HG03064 (cell line): ENCODE results near the gene CEP164.

Source experiments
- ATAC-seq: cut with Tn5 transposase; IDR thresholded peaks from one replicate; pipeline ENCODE4 v1.9.1; 2021; ENCODE audit warnings: low read depth; ENCODE audit not compliant: unreplicated experiment

The CEP164 gene

DNA sequence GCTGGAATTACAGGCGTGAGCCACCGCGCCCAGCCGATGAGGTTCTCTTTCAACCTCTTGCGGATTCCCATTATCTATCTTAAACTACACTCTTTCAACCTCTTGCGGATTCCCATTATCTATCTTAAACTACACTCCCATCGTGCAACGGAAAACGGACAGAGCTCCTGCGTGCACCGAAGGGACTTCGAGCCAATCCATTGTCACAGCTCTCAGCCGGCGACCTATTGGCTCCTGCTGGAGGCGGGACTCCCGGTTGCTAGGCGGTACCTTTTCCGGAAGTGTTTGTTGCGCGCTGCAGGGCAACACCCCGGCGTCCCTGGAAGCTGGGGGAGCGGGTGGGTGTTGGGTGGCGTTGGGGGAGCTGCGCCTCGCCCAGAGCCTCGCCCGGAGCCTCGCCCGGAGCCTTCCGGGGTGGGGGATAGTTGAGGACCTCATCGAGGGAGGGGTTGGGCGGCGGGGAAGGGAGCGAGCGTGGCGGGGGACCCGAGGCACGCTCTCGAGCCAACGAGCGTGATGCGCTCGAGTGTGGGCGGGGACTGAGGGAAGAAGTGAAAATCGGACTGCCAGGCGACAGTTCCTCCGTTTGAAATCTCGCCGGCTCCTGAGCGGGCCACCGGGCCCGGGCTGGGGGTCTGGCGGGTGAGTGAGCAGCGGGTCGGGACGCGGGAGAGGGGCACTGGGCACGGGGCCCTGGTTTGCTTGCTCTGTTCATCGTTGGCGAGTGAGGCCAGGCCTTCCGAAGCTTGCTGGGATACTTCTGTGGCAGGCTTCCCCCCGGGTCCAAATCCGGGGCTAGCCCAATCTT, at the start of gene CEP164:
TSS of gene CEP164 (plus strand) at position 288 of the 808 bp plus-strand sequence. CDS start 10,733 bp downstream, outside the sequence.
- peak; percentile 96 for ATAC-seq

DNA sequence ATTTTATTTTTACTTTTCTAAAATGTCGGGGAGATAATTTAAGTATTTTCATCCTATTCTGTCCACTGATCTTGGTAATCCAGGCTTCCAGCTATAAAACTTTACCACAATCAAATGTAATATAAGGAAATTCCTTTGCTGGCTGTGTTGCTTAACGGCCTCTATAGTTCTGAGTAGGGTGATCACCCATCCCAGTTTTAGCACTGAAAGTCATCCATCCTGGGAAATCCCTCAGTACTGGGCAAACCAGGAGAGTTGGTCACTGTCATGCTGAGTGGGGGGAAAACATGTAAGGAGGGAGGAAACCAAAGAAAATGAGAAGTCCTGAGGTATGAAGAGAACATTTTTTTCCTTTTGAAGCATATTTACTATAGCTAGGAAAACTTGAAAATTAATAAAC, 49.3 kb upstream of the CEP164 start:
- no peak for ATAC-seq

DNA sequence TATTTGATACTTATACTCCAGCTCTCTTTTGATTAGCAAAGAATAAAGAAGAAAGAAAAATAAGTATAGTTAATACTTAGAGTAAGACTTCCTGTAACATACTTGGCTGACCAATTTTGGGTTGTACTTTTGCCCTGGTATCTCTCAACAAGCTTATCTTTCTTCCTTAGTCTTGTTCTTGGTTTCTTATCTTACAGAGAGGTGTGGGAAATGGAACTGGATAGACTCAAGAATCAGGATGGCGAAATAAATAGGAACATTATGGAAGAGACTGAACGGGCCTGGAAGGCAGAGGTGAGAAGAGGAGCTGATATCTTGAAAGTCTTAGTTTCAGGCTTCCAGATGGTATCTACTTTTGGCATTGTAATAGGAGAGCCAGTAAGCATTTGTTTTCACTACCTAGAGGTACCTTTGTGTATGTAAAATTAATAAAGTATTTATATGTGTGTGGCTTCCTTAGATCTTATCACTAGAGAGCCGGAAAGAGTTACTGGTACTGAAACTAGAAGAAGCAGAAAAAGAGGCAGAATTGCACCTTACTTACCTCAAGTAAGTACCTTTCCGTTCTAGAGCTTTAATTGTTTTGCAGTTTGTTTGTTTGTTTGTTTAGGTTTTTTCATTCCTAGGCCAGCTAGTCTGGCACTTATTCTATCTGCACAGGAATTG, 47.8 kb upstream of the CEP164 start:
- ATAC-seq, result no peak

DNA sequence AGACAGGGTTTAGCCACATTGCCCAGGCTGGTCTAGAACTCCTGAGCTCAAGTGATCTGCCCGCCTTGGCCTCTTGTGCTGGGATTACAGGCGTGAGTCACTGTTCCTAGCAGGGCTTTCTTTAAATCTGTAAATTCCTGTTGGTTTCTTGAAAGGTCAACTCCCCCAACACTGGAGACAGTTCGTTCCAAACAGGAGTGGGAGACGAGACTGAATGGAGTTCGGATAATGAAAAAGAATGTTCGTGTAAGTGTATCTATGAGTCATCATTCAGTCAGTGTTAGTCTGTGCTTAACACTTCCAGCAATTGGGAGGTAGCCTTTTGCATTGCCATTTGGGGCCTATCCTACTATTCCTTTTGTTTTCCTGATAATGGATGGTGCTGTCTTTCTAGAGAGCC, 46.5 kb upstream of the CEP164 start:
- ATAC-seq, result no peak

DNA sequence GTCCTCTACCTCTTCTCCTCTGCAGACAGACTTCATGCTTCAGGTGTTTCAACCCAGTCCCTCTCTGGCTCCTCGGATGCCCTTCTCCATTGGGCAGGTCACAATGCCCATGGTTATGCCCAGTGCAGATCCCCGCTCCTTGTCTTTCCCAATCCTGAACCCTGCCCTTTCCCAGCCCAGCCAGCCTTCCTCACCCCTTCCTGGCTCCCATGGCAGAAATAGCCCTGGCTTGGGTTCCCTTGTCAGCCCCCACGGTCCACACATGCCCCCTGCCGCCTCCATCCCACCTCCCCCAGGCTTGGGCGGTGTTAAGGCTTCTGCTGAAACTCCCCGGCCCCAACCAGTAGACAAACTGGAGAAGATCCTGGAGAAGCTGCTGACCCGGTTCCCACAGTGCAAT, 45.8 kb upstream of the CEP164 start:
- no peak for ATAC-seq

DNA sequence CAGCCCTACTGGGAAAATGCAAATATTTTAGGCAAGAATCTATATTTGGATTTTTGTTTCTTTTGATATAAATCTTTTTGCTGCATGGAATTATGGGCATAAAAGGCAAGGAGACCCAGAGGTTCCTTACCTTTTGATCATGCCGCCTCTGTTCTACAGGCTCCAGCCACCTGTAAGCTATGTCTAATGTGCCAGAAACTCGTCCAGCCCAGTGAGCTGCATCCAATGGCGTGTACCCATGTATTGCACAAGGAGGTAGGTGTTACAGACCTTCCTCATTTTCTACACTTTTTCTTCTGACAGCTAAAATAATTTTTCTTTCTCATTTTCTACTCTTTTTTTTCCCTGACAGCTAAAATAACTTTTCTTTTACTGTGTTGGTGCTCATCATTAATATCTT, 44.7 kb upstream of the CEP164 start:
- ATAC-seq, result no peak

DNA sequence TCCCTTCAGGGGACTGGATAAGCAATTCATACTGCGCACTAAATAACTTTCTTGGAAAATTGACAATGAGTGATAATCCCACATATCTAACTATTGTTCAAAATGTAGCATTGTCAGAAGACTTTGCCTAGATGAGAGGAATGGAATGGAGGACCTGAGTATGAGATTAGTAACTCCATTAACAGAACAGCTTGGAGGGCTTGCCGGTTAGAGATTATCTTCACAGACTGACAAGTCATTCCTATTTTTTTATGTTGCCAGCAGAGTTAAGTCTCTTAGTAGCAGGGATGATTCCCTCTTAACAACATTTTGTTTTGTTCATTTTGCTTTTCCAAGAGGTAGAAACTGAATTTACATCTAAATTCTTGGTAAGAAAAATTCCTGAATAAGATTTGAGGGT, 43.6 kb upstream of the CEP164 start:
- ATAC-seq, result no peak

DNA sequence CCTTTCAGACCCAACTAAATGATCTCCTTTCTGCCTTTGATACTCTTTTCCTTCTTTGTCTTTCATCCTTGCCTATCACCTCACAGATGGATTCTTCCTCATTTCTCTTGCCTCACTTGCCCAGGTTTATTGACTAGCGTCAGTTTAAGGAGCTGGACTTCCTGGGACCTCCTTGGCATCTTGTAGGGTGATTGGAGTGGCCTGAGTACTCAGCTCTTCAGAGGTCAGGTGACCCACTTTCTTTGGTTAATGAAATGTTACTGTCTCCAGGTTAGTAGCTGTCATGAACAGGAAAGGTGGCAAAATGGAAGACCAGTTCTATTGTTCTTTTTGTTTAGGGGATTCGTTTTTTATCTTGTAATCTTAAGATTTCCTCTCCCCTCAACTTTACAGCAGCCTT, 41.1 kb upstream of the CEP164 start:
- no peak for ATAC-seq

DNA sequence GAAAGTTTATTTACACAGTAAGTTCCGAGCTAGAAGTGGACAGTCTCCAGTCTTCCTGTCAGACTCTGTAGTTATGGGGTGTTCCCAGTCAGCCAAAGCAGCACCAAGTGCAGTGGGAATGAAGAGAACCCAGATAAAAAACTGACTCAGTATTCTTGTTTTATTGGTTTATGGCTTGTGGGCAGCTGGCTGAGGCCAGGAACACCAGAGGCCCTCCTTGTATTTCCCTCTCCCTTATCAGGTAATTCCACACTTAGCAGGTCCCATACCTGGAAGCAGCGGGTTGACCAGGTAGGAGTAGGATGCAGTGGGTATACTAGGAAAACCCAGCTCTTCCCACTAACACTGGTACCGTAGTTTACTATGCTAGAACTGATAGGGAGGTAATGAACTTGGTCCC, 40.0 kb upstream of the CEP164 start:
- ATAC-seq, result no peak

DNA sequence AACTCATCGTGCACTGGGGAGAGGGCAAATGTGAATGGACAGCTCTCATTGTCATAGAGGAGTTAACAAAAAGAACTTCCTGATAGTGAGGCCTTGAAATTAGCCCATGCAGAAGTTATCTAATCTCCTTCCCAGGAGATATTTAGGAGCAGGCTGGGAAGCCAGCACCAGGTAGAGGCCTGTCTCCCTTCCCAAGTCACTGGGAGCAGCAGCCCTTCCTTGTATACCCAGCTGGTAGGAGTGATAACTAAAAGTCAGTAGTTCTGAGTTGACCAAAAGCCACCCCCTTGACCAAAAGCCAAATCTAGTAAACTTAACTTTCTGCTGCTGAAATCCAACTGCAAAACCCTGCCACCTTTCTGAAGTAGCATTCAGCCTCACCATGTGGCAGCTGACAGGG, 37.9 kb upstream of the CEP164 start:
- no peak for ATAC-seq

DNA sequence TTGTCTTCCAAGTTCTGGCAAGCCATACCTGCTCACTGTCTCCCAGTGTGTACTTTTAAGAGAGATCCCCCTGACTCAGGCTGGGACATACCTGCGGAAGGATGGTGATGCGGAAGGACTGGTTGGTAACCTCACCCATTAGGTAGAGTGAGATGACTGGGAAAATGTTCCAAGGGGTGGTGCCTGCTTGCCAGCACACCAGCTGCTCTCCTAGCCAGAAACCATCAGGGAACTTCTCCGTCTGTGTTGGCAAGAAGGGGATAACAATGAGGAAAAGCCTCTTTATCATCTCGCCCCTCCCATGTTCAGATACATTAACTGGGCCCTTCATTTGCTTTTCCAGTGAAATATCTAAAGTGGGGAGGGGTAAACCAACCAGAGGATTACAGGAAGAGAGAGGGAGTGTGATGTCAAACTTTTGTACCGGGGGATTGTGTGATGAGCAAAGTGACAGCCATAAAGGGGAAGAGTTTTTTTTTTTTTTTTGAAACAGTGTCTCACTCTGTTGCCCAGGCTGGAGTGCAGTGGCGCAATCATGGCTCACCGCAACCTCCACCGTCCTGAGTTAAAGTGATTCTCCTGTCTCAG, 36.8 kb upstream of the CEP164 start, which contains the start of gene BACE1-AS:
TSS of gene BACE1-AS (plus strand) at position 538 of the 588 bp plus-strand sequence.
- no peak for ATAC-seq

DNA sequence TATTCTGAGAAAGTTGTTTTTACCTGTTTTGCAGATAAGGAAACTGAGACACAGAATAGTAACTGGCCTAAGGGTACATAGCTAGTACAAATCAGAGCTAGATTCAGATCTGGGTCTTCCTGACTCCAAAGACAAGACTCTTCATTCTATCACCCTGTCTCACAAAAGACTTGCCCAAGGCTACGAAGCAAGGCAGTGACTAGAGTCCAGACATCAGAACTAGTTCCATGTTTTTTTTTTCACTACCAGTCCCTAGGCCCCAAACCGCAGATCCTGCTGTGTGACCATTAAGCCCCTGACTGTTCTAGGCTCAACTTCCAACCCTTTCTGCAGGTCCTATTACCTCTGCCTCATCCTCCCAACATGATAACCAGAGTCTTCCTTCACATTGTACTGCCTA, 35.0 kb upstream of the CEP164 start:
- ATAC-seq, result no peak

DNA sequence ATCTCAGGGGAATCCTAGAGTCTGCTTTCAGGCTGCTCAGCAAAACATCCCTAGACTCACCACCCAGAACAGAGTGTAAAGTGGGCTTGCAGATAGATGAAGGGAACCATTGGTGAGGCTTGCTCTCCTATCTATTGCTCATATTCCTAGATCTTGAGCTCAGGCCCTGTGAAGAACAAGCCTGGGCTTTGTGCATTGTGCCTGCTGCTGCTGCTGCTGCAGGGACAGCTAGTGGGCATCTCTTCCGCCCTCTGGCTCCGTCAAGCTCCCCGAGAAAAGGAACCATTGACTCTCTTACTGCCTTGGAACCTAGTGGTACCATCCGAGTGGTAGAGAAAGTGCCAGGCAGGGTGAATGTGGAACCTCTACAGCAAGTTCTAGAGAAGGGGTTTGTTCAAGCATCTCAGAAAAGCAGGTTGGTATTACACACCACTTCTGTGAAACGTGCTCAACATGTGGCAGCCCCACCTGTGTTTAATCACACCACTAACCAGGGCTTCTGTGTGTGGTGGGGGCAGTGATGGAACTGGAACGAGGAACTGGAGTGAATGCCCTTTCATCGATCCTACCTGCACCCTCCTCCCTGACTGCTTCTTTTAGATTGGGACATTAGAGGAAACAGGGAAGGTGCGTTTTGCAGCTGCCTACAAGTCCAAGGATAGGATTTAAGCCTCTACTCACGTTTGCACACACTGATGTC, 32.1 kb upstream of the CEP164 start:
- ATAC-seq, result no peak

DNA sequence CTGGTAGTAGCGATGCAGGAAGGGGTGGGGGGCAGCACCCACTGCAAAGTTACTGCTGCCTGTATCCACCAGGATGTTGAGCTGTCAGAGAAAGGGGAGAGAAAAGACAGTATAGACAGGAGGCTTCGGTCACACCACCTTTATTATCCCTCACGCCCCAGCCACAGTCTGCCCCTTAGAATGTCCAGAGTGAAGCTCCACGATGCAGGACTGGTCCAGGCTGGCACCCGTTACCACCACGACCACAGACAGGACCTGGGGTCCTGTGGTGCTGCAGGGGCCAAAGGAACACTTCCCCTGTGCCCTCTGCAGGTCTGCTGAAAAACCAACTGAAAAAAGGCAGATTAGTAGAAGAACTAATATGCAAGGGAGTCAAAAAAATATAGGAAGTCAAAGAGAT, 30.8 kb upstream of the CEP164 start:
- ATAC-seq, result no peak

DNA sequence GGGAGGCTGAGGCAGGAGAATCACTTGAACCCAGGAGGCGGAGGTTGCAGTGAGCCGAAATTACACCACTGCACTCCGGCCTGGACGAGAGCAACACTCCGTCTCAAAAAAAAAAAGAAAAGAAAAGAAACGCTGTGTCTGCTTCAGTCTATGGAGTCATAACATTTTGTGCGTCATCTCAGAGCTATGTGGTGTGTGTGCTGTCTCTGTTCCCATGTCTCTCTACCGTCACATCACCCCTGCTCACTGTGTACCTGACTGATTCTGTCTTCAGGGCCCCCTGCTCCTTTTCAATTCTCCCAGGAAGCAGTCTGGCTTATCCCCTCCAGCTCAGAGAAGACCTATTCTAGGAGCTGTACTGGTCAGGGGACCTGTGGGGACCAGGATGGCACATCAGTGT, 29.5 kb upstream of the CEP164 start:
- no peak for ATAC-seq

DNA sequence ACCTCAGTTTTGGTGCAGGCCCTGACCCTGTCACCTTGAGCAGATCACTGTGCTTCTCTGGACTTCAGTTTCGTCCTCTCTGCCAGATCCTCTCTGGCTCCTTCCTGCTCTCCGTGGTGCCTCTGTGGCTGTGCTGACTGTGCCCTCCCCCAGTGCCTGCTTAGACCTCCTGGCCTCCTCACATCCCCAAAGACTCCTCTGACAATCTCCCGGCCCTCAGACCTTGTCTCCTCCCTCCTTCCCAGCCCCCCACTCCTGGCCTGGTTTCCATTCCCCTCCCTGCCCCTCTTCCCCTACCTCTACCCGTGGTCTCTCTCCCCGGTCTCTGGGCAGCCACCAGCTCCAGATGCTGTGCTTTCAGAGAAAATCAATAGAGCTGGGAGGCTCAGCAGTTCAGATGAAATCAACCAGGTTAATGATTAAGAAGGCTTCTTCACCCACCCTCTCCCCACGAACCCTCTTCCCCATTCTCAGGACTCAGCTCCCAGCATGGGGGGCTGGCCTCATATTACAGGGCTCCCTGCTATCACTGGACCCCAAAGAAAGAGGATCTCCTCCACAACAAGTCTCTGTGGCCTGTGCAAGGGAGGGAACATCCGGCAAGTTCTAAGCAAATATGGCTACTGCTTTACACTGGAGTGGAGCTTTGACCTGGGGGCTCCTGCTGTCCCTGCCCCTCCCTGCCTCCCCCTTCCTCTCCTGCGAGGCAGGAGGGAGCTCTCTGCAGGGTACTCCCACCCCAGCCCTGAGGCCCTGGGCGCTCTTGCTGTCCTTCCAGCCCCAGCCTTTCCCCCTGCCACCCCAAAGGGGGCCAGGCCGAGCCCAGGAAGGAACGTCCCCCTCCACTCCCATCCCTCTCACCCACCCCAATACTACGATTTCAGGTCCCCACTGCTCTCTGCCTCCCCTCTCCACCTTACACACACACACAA, 28.0 kb upstream of the CEP164 start:
- no peak for ATAC-seq

DNA sequence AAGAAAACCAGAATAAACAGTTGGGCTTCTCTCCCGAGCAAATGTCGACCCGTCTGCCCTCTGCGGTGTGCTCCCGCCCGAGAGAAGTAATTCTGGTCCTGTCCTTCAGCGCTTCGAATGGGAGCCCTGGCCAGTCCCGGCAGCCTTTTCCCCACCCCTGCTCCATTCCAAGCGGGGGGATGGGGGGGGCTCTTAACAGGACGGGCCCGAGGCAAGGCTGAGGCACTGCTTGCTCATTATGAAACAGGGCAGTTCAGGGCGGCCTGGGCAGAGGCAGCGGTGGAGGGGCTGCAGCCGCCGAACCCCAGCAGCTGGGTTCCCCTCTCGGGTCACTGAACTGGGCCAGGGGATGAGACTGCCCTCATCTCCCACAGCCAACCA, 27.4 kb upstream of the CEP164 start:
- no peak for ATAC-seq

DNA sequence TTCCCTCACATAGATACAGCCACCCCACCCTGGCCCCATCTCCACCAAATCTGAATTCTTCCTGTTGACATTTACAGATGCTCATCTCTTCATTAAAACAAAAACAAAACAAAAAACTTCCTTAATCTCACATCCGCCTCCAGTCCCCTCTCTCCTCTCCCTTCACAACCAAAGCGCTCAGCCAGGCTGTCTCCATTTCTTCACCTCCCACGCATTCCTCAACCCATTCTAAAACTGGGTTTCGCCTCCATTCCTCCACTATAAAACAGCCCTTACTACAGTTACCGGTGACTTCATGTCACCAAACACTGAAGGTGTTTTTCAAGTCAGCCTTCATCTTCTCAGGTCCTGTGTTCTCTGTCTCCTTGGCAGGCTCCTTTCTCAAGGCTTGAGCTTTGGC, 26.9 kb upstream of the CEP164 start:
- ATAC-seq, result no peak

DNA sequence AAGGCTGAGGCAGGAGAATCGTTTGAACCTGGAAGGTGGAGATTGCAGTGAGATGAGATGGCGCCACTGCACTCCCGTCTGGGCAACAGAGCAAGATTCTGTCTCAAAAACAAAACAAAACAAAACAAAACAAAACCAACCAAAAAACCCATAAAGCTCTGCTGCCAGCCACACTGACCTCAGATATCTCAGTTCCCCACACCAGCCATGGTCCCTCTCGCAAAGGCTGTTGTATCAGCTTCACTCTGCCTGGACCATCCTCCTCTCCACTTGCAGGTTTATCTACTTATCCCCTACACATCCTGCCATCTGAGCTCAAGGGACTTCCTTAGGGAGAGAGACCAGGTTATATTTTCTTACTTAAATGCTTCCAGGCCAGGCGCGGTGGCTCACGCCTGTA, 25.4 kb upstream of the CEP164 start:
- no peak for ATAC-seq

DNA sequence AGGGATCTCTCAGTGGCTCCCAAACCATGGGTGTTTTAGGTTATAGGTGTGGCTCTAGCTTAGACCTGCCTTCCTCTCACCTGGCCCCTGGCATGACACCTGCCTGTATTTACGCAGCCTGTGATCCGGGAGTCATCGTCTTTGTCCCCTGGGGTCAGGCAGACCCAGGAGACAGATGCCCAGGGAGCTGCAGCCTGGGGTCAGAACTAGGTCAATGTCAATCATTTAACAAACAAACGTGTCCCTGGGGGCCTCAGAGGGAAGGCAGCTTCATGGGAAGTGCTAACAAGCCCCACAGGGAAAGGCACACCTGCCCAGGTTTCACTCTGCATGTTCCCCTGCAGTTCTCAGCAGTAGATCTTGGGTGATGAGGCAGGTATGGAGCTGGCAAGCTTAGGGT, 24.6 kb upstream of the CEP164 start:
- ATAC-seq, result no peak
